Measurements from ENCODE around the gene FMR1NB. TPM values are rescaled to one million over a fixed set of nuclear protein-coding genes. Genes with fewer than 3 reads are reported as not detected.

FMR1NB gene, protein sequence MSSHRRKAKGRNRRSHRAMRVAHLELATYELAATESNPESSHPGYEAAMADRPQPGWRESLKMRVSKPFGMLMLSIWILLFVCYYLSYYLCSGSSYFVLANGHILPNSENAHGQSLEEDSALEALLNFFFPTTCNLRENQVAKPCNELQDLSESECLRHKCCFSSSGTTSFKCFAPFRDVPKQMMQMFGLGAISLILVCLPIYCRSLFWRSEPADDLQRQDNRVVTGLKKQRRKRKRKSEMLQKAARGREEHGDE
- not detected for total RNA-seq
- polyA plus RNA-seq (2013, experiment 1 of 2) = not detected
- polyA plus RNA-seq (2013, experiment 2 of 2) = 0.04 TPM
- total RNA-seq = 0 to 0.13 (median 0) reads per million in 172 experiments

DNA sequence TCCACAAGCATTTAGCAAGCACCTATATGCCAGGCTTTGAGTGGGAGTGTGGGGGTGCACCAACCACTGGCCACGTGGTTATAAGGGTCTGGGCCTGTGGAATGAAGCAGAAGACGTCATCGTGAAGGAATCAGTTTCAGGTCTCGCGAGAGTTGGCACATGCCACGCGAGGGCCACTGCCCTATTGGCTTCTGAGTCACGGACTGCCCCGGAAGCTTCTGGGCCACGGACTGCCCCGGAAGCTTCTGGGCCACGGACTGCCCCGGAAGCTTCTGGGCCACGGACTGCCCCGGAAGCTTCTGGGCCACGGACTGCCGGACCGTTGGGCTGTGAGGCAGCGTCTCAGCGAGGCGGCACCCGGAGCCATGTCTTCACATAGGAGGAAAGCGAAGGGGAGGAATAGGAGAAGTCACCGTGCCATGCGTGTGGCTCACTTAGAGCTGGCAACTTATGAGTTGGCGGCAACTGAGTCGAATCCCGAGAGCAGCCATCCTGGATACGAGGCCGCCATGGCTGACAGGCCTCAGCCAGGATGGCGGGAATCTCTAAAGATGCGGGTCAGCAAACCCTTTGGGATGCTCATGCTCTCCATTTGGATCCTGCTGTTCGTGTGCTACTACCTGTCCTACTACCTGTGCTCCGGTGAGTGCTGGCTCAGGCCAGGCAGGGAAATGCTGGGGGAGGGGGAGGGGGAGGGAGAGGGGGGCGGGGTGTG is at the start of gene FMR1NB:
Gene FMR1NB, plus strand, starts transcription at position 300 of the 715 bp plus-strand sequence. Its CDS starts 66 bp downstream, at position 366.
- H3K27ac ChIP-seq (ENCODE audit: low read depth in 1 of 2, low read length in 2 of 2) = no peak within 1 kb of the TSS
- peaks cover 0 to 8% of the 10 kb centered on the region in 2 experiments for H3K9me3 ChIP-seq (ENCODE audit: control insufficient read depth in 1 of 2, insufficient read depth in 1 of 2, low read length in 2 of 2)
- ChIA-PET CTCF (no interaction called here), POLR2A (no interaction called here)
- no peak within 1 kb of the TSS for H3K4me3 ChIP-seq (ENCODE audit: low read length)
- H3K27ac Mint-ChIP-seq = no peak within 1 kb of the TSS
- intact Hi-C loops (cut with DNase I, micrococcal nuclease) = no loop called here
- H3K27me3 Mint-ChIP-seq = no peaks in the 10 kb centered on the region
- H3K9me3 Mint-ChIP-seq = no peaks in the 10 kb centered on the region
- H3K36me3 Mint-ChIP-seq (ENCODE audit: low read depth) = no peaks in the 10 kb centered on the region
- H3K36me3 ChIP-seq (ENCODE audit: insufficient read depth, low read length) = no peaks in the 10 kb centered on the region
- no peaks in the 10 kb centered on the region for H3K4me1 ChIP-seq (ENCODE audit: insufficient read depth, low read length)
- ATAC-seq (ENCODE audit: poor library complexity) (no peak), DNase-seq (no peak)
- H3K27me3 ChIP-seq (ENCODE audit: control insufficient read depth in 1 of 2, insufficient read depth in 2 of 2, low read length in 2 of 2) = no peaks in the 10 kb centered on the region
- H3K4me1 Mint-ChIP-seq (ENCODE audit: low read depth) = no peaks in the 10 kb centered on the region
- TF ChIP-seq, protein P1, sequence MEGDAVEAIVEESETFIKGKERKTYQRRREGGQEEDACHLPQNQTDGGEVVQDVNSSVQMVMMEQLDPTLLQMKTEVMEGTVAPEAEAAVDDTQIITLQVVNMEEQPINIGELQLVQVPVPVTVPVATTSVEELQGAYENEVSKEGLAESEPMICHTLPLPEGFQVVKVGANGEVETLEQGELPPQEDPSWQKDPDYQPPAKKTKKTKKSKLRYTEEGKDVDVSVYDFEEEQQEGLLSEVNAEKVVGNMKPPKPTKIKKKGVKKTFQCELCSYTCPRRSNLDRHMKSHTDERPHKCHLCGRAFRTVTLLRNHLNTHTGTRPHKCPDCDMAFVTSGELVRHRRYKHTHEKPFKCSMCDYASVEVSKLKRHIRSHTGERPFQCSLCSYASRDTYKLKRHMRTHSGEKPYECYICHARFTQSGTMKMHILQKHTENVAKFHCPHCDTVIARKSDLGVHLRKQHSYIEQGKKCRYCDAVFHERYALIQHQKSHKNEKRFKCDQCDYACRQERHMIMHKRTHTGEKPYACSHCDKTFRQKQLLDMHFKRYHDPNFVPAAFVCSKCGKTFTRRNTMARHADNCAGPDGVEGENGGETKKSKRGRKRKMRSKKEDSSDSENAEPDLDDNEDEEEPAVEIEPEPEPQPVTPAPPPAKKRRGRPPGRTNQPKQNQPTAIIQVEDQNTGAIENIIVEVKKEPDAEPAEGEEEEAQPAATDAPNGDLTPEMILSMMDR (IDR thresholded peaks at IDR 0.05) = no peak
- no peak within 1 kb of the TSS for H3K4me3 Mint-ChIP-seq

DNA sequence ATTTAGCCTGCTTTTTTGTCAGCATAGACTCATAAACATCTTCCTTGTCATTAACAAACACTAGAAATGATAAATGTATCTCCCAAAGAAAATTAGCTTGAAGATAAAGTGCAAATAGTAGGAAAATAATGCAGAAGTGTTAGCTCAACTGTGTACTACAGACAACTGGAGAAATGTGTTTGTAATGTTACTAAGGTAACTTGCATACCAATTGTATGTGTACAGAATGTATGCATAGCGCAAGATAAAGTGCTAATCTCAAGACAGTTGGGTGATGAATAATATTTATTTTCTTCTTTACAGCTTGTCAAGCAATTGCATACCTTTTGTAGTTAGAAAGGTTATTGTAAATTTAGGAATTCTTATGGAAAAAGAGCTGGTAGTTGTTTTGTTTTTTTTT is 47.3 kb upstream of the FMR1NB start:
- peaks cover 74% of the 10 kb centered on the region for H3K36me3 Mint-ChIP-seq (ENCODE audit: low read depth)
- ChIA-PET POLR2A (no interaction called here), CTCF (no interaction called here)
- peaks cover 71% of the 10 kb centered on the region for H3K36me3 ChIP-seq (ENCODE audit: insufficient read depth, low read length)
- no peaks in the 10 kb centered on the region for H3K27me3 ChIP-seq (ENCODE audit: control insufficient read depth in 1 of 2, insufficient read depth in 2 of 2, low read length in 2 of 2)
- intact Hi-C loops (cut with DNase I, micrococcal nuclease) = no loop called here
- no peaks in the 10 kb centered on the region for H3K27me3 Mint-ChIP-seq
- no peak overlapping the region for H3K27ac ChIP-seq (ENCODE audit: low read depth in 1 of 2, low read length in 2 of 2)
- H3K4me1 Mint-ChIP-seq (ENCODE audit: low read depth) = no peaks in the 10 kb centered on the region
- no peak overlapping the region for H3K4me3 ChIP-seq (ENCODE audit: low read length)
- H3K9me3 Mint-ChIP-seq = no peaks in the 10 kb centered on the region
- H3K9me3 ChIP-seq (ENCODE audit: control insufficient read depth in 1 of 2, insufficient read depth in 1 of 2, low read length in 2 of 2) = no peaks in the 10 kb centered on the region
- H3K27ac Mint-ChIP-seq = no peak overlapping the region
- H3K4me1 ChIP-seq (ENCODE audit: insufficient read depth, low read length) = no peaks in the 10 kb centered on the region
- DNase-seq (no peak), ATAC-seq (ENCODE audit: poor library complexity) (no peak)
- no peak overlapping the region for H3K4me3 Mint-ChIP-seq
- TF ChIP-seq, protein P1 (IDR thresholded peaks at IDR 0.05) = no peak

GRCh38 chrX:147935156-147935758 is 45.9 kb upstream of the FMR1NB start:
- Mint-ChIP-seq H3K4me3 (no peak overlapping the region), H3K36me3 (ENCODE audit: low read depth) (peaks cover 66% of the 10 kb centered on the region), H3K27me3 (no peaks in the 10 kb centered on the region), H3K9me3 (no peaks in the 10 kb centered on the region), H3K4me1 (ENCODE audit: low read depth) (no peaks in the 10 kb centered on the region), H3K27ac (no peak overlapping the region)
- no peaks in the 10 kb centered on the region for H3K27me3 ChIP-seq (ENCODE audit: control insufficient read depth in 1 of 2, insufficient read depth in 2 of 2, low read length in 2 of 2)
- ChIA-PET CTCF (no interaction called here), POLR2A (no interaction called here)
- intact Hi-C loops (cut with DNase I, micrococcal nuclease) = no loop called here
- no peak for DNase-seq
- no peak for ATAC-seq (ENCODE audit: poor library complexity)
- peaks cover 68% of the 10 kb centered on the region for H3K36me3 ChIP-seq (ENCODE audit: insufficient read depth, low read length)
- no peaks in the 10 kb centered on the region for H3K9me3 ChIP-seq (ENCODE audit: control insufficient read depth in 1 of 2, insufficient read depth in 1 of 2, low read length in 2 of 2)
- H3K4me1 ChIP-seq (ENCODE audit: insufficient read depth, low read length) = no peaks in the 10 kb centered on the region
- H3K4me3 ChIP-seq (ENCODE audit: low read length) = no peak overlapping the region
- no peak overlapping the region for H3K27ac ChIP-seq (ENCODE audit: low read depth in 1 of 2, low read length in 2 of 2)
- TF ChIP-seq, protein P1 (IDR thresholded peaks at IDR 0.05) = no peak

Measured in CD4-positive, alpha-beta T cell (primary cell).